MM.1S (cell line): Measurements from ENCODE around the gene SNRPA.

Source experiments
- CTCF ChIP-seq: fragments of 300-600 bp; sonication (generic); IDR thresholded peaks from 2 replicates; pipeline ENCODE4 v1.5.1; 2016; ENCODE audit warnings: antibody characterized with exemption, low read length, mixed read lengths
- EZH2 ChIP-seq: fragments of 300-600 bp; sonication (generic); optimal IDR thresholded peaks from 2 replicates; pipeline ENCODE3; 2017; ENCODE audit warnings: low read depth, mild to moderate bottlenecking, antibody characterized with exemption, low read length, mixed read lengths
- EZH2phosphoT487 ChIP-seq: fragments of 300-600 bp; sonication (generic); IDR thresholded peaks from 2 replicates; pipeline ENCODE4 v1.6.1; 2018; ENCODE audit warnings: antibody characterized with exemption, low read length

GRCh38 chr19:40798683-40799557 is 47.9 kb downstream of the SNRPA start, which contains the start of gene EGLN2:
- TF ChIP-seq CTCF (no peak), EZH2phosphoT487 (no peak), EZH2 (no peak)
